NCI-H128 (cell line): ENCODE data around the gene SVIL.
"Not testable (repeated sequence)": the region's sequence is repeated elsewhere in the genome, so short reads cannot be mapped to it uniquely, and the experiment has no call there.

Experiments
- DNase-seq: peaks from one replicate; lab custom pipeline; 2025; ENCODE audit not compliant: unreplicated experiment; lab: John Stamatoyannopoulos, UW

The SVIL gene

DNA sequence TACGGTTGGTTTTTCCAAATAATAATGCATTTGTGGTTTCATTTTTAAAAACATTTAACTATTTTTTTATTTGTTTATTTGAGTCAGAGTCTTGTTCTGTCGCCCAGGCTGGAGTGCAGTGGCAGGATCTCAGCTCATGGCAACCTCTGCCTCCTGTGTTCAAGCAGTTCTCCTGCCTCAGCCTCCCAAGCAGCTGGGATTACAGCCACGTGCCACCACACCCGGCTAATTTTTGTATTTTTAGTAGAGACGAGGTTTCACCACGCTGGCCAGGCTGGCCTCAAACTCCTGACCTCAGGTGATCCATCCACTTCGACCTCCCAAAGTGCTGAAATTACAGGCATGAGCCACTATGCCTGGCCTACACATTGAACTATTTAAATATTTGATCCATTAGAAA, 28.1 kb downstream of the SVIL start:
- DNase-seq: not testable (repeated sequence)

DNA sequence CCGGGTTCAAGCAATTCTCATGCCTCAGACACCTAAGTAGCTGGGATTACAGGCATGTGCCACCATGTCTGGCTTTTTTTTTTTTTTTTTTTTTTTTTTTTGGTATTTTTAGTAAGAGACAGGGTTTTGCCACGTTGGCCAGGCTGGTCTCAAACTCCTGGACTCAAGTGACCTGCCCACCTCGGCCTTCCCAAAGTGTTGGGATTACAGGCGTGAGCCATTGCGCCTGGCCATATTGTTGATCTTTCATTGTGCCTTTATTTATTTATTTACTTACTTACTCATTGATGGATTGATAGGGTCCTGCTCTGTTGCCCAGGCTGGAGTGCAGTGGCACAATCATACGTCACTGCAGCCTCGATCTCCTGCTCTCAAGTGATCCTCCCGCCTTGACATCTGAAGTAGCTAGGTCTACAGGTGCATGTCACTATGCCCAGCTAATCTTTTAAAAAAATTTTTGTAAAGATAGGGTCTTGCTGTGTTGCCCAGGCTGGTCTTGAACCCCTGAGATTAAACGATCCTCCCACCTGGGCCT, 30.4 kb downstream of the SVIL start:
- DNase-seq: no peak

DNA sequence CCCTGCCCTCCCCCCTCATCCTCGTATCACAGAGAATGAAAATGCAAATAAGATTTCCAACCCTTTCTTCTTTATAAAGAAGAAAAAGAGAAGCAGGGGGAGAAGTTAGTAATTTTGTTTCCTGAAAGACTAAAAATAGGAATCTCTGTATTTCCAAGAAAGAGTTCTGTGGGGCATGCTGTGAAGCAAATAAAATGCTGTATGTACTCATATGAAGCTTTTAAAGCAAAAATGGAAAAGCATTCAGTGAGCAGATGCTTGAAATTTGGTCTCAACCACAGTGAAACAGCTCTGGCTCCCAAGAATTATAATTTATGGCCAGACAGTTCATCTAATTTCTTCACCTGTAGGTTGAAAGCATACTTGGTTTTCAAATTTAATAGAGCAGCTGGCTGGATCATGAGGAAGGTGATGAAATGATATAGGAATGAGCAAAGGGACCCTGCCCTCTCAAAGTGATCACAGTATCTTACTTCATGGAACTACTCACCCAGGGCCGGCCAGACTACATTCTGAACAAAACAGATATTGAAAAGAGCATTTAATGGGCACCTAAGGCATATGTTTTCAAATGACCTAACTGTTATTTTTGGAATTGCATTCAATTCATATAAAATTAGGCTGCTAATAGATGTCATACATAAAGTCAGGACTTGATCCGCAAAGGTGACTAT, 31.4 kb downstream of the SVIL start:
- no peak for DNase-seq

DNA sequence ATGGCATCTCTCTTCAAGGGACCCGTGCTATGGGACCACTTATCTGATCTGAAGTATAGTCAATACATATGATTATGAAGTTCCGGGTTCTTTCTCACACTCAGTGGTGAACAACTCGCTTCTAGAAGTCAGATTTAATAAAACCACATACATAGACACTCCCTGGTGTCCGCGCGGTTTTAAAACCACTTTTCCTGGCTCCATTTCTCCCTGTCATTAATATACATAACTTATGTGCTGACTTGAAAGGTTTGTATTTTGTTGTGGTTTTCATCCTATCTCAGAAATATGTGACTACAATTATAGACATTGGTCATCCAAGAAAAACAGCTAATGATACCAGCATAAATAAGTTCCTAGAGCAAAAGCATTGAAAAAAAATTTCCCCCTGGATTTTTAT, 34.0 kb downstream of the SVIL start:
- DNase-seq: no peak

DNA sequence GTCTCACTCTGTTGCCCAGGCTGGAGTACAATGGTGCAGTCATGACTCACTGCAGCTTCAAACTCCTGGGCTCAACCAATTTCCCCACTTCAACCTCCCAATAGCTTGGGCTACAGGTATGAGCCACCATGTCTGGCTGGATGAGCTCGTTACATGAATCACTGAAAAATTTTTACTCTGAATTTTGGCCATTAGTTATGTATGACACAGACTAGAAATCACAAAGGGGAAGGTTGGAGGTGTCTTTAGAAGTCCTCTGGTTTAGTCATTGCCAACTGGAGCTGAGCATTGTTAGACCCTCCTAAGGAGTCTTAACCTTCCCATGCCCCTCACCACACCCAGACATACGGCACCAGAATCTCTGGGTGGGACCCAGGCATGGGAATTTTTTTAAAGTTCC, 34.7 kb downstream of the SVIL start:
- DNase-seq: no peak

DNA sequence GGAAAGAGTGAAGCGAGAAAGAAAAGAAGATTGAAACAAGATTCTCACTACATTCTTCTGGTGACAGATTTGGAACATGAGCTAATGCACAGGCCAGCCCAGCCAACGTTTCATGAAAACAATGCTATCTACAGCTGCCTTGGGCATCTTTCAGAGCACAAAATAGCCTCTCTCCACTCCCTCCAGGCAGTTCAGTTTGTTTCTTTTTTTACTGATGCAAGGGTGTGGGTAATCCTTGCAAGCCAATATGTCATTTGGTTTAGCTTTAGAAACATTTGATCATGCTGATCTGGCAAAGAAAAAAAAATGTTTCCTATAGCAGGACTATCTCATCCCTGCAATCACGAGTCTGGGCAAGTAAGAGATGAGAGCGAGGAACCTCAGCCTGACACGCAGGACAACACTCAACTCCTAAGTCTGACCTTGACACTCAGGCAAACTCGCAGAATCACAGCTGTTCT, 35.9 kb downstream of the SVIL start:
- DNase-seq: no peak

DNA sequence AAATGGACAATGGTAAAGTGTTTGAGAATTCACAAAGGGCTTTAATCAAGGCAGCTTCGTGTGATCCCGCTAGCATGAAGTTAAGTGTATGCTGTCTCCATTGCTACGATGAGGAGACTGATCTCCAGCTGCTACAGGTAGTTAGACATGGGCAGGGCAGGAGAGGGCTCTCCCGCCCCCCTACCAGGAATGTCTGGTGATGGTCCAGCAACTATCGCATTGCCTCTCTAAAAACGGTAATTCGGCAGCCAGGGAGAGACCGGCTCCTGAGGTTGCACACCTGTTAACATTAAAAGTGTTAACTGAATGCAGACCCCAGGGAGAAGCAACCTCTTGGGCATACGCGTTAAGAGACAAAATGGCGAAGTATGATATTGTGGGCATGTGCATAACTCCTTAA, 37.9 kb downstream of the SVIL start:
- no peak for DNase-seq

DNA sequence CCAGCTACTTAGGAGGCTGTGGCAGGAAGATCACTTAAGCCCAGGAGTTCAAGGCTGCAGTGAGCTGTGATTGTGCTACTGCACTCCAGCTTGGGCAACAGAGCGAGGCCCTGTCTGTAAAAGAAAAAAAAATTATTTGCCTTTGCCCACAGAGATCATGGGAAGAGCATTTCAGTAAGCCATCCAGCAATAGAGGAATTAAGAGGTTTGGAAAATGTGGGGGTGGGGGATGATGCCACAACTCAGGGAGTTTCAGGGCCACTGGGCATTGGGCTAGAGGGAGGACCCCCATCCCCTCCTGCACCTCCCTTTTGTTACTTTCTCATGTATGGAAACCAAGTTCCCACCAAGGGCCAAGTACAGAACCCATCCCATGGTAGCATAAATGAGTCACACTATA, 38.4 kb downstream of the SVIL start:
- no peak for DNase-seq

DNA sequence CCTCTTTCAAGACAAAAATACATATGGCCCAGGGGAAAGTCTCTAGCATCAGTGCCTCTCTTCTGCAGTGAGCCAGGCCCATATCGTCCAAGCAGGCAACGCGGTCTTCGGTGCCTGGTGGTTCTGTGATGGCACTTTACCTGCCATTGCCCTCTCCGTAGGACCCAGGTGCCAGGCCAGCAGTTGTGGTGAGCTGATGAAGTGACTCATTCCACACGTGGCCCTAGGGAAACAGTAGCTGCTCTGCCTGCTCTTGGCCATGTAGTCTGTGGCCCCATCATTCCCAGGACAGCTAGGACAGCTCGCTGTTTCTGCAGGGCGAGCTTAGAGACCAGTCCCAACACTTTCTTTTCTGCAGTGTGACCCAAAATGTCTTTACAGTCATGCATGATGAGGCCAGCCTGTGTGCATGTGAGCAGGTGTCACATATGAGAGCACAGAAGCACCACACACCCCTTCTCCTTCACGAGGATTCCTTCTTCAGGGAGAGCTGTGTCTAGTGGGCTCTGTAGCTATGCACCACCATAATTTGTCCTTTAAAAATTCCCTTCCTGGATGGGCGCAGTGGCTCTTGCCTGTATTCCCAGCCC, 39.0 kb downstream of the SVIL start:
- DNase-seq: no peak

DNA sequence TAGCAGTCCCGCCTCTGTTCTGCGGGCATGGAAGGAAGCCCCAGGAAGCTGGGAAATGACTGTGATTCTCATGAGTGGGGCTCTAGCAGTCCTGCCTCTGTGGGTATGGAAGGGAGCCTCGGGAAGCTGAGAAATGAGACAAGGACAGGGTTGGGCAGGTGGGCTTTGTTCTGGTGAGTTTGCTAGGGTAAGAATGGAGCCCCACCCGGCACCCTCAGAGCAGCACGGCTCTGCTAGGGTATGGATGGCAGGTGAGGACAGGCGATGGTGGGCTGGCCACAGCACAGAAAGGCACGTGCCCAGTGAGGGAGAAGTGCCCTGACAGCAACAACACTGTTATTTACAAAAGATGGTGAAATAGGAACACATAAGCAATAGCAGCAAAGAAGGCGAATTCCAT, 39.6 kb downstream of the SVIL start:
- no peak for DNase-seq

DNA sequence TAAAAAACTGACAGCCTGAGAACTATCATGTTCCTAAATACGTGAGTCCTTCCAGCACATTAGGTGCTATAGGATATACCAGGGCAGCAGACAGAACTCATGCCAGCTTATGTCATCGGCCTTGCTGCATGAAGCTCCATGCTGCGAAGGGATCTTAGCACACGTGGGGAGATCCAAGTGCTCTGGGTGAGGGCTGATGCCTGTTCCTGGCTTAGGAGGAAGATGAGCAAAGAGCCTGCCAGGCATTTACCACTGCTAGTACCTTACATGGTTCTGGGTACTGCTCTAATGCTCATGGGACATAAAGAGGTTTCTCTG, 43.2 kb downstream of the SVIL start:
- DNase-seq: no peak

DNA sequence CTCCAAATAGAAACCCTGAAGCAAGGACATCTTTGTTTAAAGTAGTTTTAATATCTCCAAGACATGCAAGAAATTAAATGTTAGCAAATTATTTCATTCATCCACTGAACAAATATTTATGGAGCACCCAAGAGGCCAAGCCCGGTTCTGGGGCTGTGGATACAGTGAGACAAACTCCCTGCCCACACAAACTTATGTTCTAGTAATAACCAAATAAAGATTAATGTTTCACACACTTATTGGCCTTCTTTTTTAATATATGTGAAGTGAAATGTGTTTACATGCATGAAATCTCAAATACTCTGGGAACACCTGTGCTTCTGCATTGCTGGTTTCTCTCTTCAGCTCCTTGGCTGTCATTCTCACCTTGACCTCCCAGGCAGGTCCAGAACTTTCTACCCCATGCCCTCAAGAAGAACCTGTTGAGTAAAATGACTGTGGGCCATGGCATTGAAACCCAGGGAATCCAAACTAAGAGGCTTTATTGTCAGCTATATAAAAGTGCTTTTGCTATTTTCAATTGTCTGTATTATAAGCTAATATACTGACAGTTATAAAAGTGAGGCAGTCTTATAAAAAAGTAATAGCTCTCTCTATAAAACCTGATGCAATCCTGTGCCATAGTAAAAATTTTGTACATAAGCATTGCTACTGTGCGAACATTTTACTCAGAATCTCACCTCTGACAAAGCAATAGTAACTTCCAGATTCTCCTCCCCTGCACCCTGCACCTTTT, 43.7 kb downstream of the SVIL start:
- no peak for DNase-seq

DNA sequence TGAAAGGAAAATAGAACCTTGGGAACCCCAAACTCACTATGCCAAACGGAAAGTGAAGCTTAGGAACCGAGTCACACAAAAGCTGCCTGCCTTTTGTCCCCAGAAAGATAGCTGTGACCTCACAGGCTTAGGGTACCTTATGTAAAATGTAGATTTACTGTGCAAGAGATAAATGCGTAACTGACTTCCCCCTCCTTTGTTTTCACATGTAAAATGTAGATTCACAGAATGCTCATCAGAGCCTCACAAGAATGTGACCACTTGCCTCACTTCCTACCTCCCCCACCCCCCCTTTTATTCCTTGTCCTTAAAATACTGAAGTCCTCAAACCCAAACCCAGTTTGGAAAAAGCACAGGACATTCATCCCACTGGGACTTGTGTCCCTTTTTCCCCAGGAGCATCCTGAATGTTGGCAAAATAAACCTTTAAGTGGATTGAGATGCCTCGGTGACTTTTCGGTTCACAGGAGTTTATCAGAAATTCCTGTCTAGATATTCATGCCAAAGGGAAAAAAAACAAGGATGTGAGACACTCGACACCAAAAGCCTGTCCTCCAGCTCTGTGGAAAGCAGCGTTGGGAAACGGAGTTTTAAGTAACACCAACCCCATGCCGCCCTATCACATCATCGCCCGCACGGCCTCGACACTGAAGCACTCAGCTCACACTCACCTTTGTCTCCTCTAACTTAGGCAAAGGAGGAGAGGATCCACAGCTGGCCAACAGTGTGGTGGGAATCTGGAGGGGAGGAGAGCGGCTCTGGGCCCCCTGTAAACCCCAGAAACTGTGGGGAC, 45.9 kb downstream of the SVIL start:
- no peak for DNase-seq

DNA sequence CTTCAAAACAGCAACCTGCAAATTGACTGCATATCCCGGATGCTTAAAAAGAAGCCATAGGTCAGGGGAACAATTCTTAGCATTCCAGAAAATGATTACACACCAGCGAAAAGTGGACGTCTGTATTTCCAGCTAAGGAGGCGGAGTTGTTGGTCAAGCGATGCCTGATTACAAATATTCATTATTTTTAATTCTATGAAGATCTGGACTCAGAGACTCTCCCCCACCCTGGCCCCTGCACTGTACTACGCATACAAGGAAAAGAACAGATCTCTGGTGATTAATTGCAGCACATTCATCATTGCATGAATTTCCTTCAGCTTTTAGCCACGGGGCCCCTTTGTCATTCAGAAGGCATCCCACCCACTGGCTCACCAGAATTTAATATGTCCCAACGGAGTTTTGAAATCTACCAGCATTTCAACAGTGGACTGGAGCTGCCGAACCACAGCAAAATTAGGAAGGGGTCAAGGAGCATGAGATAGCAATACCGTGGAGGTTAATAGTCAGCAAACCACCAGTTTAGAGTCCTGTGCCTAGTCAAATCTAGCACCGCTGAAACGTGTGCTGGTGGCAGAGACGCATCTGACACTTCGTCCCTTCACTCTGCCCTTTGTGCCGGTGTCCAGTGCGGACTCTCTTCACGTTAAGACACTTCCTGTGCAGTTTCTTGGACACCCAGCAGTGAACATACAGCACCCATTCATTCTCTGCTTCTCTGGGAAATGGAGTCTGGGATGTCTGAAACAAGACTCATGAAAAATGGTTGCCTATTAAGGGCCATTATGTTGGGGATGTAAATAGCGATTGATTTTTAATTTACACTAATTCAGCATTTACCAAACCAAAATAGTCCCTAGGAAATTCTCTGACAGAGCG, 46.8 kb downstream of the SVIL start:
- DNase-seq: not testable (repeated sequence)

DNA sequence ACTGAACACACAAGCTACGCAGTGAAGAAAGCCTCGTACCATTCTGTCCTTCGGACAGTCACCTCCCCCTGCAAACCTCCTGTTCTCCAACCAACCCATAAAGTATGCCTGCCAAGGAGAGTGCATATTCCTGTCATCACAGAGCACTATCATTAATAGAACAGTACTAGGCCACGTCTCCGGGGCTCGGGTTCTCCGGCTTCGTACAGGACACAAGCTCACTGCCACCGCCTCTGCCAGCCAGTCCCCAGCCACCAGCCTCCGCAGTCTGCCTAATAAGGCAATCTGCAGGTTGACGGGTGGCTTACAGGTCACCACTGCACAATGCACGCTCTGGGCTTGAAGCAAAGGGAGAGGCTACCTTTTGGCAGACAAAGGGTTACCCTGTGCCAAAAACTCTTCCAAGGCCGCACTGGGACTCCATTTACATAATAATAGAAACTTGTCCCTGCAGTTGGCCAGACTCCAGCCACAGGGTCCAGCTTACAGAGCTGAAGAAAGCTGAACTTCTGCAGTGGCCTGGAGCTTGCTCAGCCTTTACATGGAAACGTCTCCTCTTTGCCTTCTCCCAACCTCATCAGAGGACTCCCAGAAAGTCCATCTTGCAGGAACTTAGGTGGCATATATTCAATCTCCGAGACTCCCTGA, 47.5 kb downstream of the SVIL start:
- DNase-seq: not testable (repeated sequence)

DNA sequence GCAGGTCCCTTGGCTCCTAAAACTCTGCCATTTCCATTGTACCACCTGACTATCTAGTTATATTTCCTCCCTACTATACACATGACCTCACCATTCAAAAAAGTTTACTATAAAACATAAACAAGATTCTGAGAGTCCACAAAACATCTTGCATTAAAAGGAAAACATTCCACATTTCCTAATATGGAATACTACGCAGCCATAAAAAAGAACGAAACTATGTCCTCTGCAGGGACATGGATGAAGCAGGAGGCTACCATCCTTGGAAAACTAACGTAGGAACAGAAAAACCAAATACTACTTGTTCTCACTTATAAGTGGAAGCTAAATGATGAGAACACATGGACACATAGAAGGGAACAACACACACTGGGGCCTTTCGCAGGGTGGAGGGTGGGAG, 48.3 kb downstream of the SVIL start:
- no peak for DNase-seq

DNA sequence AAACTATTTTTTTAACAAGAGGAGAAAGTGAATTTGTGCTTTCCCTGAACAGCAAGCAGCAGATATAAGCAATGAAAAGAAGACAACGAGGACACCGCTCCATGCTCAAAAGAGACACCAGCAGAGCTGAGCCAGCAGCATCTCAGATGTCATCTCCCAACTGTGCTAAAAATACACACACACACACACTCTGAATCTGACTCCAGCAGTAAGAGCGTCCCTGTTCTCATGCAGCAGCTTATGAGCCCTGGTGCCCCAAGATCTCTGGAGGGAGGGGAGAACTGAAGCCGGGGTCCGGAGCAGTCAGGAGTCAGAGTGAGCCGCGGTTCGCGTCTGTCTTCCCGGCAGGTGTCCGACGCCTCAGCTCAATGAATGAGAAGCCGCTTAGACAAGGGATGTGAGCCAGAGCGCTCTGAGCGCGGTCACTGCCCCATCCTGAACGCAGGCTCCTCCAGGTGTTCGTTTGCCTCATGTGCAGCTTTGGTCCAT, 49.2 kb downstream of the SVIL start:
- DNase-seq: peak; percentile 1

DNA sequence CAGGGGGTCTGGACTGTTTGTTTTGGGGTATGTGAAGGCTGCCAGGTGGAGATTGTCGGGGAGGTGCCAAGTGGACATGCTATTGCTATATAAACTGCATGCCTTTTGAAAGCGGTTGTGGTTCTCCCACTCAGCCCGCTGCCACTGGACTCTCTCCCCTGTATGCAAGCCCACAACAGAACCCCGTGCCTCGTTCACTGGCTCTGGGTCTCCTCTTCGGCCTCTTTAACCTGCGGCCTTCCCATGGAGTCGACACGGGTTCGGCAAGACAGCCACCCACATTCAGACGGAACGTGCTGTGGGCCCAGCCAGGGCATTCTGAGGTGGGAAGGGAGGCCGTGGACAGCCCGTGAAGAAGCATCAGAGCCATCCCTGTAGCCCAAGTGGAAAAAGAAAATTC, 50.3 kb downstream of the SVIL start:
- DNase-seq: no peak

DNA sequence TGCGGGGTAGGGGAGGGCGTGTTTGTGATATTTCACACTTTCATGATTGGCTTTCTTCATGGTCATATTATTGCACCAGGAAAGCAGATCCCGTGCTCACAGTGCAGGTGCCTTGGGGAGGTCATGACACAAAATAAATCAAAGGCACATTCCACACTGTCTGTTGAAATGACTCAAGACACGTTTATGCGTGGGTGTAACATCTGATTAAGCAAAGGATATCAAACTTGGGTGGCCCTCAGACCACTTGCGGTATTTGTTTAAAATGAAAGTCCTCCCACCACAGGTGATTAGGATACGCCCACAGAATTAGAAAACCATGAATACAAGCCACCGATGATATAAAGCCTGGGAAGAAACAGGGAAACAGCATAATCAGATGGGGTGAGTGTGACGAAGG, 51.1 kb downstream of the SVIL start:
- no peak for DNase-seq

DNA sequence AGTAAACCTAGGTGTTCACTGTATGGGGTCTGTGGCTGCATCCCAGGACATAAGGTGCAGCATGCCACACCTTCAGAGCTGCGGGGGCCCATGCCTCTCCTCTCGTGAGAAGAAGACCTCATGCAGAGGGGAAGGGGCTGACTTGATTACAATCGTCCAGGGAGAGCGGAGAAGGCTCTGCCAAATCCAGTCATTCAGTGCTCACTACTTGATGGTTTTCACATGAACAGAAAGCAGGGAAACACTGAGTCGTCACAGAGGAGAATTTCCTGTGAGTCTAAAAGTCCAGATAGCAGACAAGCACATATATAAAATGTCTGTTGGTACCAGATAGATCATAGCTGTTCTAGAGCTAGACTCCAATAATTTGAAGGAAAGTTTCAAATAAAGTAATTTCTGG, 52.0 kb downstream of the SVIL start:
- DNase-seq: not testable (repeated sequence)
